COLO668 (cell line): Measurements from ENCODE around the gene ARHGEF10L.

Source experiments
- DNase-seq: peaks from one replicate; lab custom pipeline; 2025; ENCODE audit not compliant: unreplicated experiment; lab: John Stamatoyannopoulos, UW

Gene ARHGEF10L

GRCh38 chr1:17586172-17586964, 46.9 kb downstream of the ARHGEF10L start:
- no peak for DNase-seq

DNA sequence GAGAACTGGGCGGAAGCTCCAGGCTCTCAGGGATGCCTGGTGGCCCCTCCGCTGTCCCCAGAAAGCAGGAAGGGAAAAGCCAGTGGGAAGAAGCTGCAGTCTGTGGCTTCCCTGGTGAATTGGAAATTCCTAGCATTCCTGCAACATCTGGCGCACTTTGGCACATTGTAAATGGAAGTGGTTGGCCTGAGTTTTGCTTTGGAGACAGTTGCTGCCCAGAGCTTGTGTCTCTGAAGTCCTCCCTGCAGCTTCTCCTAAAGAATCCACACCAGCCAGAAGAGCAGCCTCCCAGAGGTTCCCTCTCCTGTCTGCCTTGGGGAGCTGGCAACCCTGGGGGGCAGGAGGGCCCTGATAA, 48.2 kb downstream of the ARHGEF10L start:
- DNase-seq: no peak

DNA sequence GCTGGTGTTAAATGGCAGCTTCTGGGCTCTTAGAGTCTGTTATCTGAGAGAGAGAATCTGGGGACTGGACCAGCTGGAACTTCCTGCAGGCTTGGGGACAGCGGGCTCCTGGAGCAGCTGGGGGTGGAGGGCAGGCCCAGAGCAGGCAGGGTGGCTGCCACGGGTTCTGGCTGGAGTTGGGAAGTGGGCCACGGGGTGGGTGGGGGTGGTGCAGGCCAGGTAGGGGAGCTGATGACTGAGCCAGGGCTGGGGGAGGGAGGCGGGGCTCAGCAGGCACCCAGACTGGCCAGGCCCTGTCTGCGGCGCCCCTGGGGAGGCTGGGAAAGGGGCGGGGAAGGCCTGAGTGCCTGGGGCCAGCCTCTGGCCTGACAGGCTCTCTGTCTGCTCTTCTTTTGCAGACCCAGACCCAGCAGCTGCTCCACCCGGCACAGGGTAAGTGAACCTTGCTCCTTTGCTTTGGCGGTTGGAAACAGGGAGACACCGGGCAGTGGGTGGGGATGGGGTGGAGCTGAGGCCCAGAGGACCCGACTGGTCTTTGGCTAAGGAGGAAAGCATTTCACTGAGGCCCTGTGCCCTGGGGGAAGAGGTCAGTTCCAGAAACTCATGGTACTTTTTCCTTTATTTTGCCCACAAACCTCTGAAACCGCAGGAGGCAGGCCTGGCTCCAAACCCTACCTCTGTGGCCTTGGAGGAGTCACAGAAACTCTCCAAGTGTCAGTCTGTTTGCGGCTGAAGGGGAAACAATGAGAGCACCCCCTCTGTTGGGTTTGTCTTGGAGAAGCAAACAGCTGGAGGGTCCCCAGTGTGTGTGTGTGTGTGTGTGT, 48.8 kb downstream of the ARHGEF10L start:
- peak; percentile 93 for DNase-seq

DNA sequence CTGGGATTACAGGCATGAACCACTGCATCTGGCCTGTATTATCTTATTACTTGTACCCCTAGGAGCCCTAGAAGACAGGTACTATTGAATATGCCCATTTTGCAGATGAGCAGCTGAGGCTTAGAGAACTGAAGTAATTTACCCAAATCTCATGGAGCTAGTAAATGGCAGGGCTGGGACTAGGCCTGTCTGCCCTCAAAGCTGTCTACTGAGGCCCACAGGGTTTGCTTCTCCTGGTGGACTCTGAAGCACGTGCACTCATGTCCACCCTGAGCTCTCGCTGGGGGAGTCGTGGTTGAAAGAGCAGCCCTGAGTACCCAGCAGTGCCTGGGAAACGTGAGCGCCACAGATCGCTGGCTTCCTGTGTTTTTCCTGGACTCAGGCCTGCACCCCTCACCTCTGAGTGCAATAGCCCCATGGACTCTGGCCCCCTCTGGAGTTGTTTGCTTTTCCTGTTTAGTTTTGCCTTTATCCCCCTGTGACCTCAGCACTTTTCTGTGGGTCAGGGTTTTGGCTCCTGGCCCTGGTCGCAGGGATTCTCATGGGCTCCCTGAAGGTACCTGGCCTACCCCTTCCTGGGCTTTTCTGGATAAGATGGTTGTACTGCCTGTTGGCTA, 52.4 kb downstream of the ARHGEF10L start:
- DNase-seq: peak; percentile 28

- DNase-seq: no peak
Measured at GRCh38 chr1:17594026-17594425, 54.5 kb downstream of the ARHGEF10L start.

DNA sequence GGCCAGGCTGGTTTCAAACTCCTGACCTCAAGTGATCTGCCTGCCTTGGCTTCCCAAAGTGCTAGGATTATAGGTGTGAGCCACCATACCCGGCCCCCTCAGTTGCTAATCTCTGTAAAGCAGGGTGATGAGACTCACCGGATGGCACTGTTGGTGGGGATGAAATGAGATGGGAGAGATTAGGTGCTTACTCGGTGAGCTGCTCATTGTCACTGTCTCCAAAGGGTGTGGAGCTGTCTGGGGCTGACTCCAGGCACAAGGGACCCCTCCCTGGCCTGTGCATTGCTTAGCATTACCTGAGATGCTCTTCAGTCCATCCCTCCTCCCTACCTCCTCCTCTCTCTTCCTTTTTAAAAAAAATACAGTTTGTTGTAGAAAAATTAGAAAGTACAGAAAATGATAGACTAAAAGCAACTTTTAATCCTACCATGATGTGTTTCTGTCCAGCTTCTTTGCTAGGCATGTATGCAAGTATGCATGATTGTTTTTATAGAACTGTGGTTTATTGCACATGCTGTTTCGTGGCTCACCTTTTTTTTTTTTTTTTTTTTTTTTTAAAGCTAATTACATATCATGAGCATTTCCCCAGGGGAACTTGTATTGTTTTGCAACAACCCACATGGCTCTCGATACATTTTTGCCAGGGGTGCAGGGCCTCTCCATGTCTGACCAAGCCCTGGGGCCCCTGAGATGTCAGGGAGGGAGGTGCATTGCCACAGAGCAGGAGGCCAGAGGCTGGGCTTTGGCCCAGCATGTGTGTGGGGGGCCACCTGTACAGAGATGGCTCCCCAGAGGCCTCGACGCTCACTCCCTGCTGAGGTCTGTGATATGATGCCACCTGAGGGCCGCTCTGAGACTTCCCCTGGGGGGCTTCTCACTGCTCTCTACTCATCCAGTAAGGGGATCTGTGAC, 55.4 kb downstream of the ARHGEF10L start:
- no peak for DNase-seq

GRCh38 chr1:17595602-17595925, 56.1 kb downstream of the ARHGEF10L start:
- DNase-seq: no peak

DNA sequence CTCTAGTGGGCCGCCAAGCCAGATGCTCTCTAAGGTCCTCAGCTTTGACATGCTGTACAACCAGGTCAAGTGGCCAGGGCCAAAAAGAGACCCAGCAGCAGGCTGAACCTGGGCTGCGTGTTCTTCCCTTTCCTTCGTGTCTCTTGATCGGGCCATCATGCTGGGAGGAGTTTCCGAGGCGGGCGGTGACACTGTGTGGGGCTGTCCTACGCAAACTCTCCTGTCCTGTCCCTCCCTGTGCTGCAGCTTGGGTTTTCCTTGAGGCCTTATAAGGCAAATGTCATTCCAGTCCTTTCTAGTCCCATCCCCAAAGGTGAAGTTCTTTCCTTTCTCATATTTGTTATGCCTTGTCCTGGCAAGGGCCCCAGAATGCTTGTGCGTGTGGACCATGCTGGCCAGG, 56.7 kb downstream of the ARHGEF10L start:
- DNase-seq: no peak

GRCh38 chr1:17596651-17597509, 57.4 kb downstream of the ARHGEF10L start:
- DNase-seq: peak; percentile 80

DNA sequence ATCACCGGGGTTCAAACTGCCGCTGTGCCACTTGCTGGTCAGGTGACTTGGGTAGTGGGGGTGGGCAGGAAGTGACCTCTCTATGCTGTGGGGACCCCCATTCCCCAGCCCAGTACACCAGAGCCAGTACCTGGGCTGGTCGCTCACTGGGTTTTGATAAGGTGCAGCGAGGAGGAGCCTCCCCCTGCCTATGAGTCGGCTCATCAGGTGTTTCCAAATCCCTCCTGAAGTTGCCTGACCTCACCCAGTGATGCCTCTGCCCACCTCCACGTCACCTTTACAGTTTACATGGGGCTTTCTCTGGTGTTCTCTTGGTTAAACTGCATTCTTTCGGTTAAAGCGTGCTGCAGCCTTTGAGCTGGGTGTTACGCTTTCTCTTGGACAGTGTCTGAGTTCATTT, 58.2 kb downstream of the ARHGEF10L start:
- no peak for DNase-seq

GRCh38 chr1:17598251-17598650, 58.8 kb downstream of the ARHGEF10L start:
- DNase-seq: no peak

- DNase-seq: no peak
Measured at GRCh38 chr1:17599291-17599953, 59.9 kb downstream of the ARHGEF10L start.

GRCh38 chr1:17599954-17600300, 60.4 kb downstream of the ARHGEF10L start:
- no peak for DNase-seq

GRCh38 chr1:17600321-17600720, 60.8 kb downstream of the ARHGEF10L start:
- DNase-seq: no peak

DNA sequence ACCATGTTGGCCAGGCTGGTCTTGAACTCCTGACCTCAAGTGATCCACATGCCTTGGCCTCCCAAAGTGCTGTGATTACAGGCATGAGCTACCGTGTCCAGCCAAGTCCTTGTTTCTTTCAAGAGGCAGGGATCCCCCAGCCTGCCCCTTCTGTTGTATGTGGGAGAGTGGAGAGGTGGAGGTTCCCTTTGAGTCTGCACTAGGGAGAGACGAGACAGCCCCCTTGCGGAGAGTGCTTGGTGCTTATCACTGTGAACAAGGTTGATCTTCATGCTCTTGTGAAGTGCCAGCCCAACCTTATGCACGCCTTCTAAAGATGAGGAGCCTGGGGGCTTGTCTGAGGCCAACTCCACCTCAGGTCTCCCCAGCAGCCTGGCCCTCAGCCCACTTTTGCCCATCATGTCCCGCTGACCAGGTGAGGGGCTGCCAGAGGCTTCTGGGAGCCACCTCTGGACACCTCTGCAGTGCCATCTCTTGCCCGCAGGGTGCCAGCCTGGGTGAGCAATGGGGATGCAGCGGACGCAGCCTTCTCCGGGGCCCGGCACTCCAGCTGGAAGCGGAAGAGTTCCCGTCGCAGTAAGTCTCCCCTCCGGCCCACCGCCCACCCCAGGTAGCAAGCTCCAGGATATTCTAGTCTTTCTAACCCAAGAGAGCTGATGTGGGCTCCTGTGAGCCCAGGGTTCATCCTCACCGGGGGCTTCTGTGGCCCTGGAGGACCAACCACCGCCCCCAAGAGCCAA, 62.3 kb downstream of the ARHGEF10L start:
- DNase-seq: no peak

GRCh38 chr1:17603091-17603841, 63.8 kb downstream of the ARHGEF10L start:
- peak; percentile 96 for DNase-seq

DNA sequence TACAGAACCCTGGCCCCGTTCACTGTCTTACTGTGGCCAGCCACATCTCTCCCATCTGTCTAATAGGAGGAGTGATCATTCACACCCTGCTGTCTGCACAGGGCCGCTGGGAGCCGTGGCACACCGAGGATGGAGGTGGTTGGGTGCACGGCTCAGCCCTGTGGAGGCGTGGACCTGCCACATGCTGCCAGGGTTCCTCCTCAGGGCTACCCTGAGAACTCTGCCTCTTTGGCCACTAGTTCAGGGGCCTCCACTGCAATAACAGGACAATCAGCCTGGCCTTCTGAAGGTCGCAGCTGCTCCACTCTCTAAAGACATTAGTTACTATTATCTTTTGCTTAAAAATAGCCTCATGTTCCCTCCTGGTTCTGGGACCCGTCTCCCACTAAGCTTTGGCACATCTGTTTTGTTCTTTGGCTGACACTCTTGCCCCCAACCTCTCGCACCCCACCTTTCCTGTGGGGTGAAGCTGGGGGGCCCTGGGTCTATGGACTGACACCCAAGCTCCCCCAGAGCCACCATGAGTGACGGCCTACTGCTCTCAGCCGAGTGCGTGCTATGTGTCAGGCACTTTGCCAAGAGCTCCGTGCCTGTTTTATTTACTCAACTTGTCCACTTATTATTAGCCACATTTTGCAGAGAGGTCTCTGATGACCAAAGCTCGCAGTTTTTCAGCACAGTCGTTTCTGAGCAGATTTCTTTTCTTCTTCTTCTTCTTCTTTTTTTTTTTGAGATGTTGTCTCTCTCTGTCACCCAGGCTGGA, 66.3 kb downstream of the ARHGEF10L start:
- peak; percentile 72 for DNase-seq
